D721Med (cell line): ENCODE data around the gene RBM8A.

Experiments used
- DNase-seq: peaks from one replicate; pipeline ENCODE4 v3.0.0; 2011; ENCODE audit warnings: low spot score; ENCODE audit not compliant: insufficient read length
- FAIRE-seq: peaks from 2 replicates; lab custom pipeline; 2011; peaks lifted over from hg19 to GRCh38; lab: Jason Lieb, UNC
- CTCF ChIP-seq: IDR thresholded peaks from 2 replicates; pipeline ENCODE4 v1.5.1; 2012; ENCODE audit warnings: mild to moderate bottlenecking, control low read depth; ENCODE audit not compliant: insufficient read depth; ENCODE audit errors: missing control alignments

RBM8A gene

DNA sequence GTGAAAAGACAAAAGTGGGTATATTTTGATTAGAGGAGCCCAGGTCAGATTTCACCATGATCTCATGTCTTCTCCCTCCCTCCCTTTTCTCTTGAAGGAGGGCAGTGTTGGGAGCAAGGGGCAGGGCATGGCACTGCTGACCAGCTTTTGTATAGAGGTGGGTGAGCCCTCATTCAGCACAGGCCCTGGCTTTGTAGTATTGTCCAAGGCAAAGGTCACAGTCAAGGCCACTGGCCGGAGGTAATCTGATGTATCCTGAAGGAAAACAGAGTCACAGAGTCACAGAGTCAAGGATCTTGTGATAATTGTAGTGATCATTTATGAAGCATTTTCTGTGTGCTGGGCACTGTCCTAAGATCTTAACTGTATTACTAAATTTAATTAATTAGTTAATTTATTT lies 29.3 kb downstream of the RBM8A start:
- FAIRE-seq (no peak), DNase-seq (no peak)
- no peak for TF ChIP-seq CTCF

GRCh38 chr1:145895471-145895870 lies 31.8 kb downstream of the RBM8A start:
- no peak for DNase-seq
- no peak for TF ChIP-seq CTCF
- FAIRE-seq: no peak

GRCh38 chr1:145893306-145894055 lies 33.8 kb downstream of the RBM8A start:
- FAIRE-seq (no peak), DNase-seq (no peak)
- TF ChIP-seq CTCF: no peak

- FAIRE-seq: no peak
- DNase-seq: no peak
- no peak for TF ChIP-seq CTCF
Observed at GRCh38 chr1:145892486-145893087, 34.7 kb downstream of the RBM8A start.

- FAIRE-seq (no peak), DNase-seq (peak; percentile 91)
- peak; percentile 99 for TF ChIP-seq CTCF
Observed at GRCh38 chr1:145891587-145892485, 35.4 kb downstream of the RBM8A start.

GRCh38 chr1:145891143-145891542 lies 36.1 kb downstream of the RBM8A start:
- TF ChIP-seq CTCF: no peak
- no peak for FAIRE-seq
- no peak for DNase-seq
